Cardiac muscle cell (in vitro differentiated cells and primary cell): ENCODE results near the gene TTC21B. TPM values are rescaled to one million over a fixed set of nuclear protein-coding genes. Genes with fewer than 3 reads are reported as not detected.

Experiments used
- DNase-seq, 2 donors: peaks; one replicate each; pipeline versions ENCODE4 v3.0.0 to v3.0.0-alpha.2; 2010 to 2017; ENCODE audit warnings: low read depth in 1 of 2, low spot score in 1 of 2
- H3K27ac ChIP-seq: fragments of 200-600 bp; sonication (generic); 2 replicates; pipeline ENCODE4 v1.5.1; 2016
- H3K27me3 ChIP-seq: fragments of 200-600 bp; sonication (generic); 2 replicates; pipeline ENCODE4 v1.6.0; 2016; ENCODE audit warnings: control low read depth
- H3K36me3 ChIP-seq: fragments of 200-600 bp; sonication (generic); 2 replicates; pipeline ENCODE4 v1.5.1; 2016; ENCODE audit warnings: control low read depth
- H3K4me1 ChIP-seq: fragments of 200-600 bp; sonication (generic); 2 replicates; pipeline ENCODE4 v1.8.1; 2017; ENCODE audit warnings: low read depth, mild to moderate bottlenecking, mixed run types
- H3K4me3 ChIP-seq: fragments of 200-600 bp; sonication (generic); 2 replicates; pipeline ENCODE4 v1.5.1; 2016; ENCODE audit warnings: mild to moderate bottlenecking
- H3K9me3 ChIP-seq: fragments of 200-600 bp; sonication (generic); 2 replicates; pipeline ENCODE4 v1.5.1; 2017; ENCODE audit warnings: low read depth, mild to moderate bottlenecking, control low read depth
- polyA plus RNA-seq: library from polyadenylated mRNA; unstranded; fragments of >200 nt; fragmentation: Nextera tagmentation; extraction: Ambion mirVana; gene quantifications from 2 replicates; pipeline ENCODE4 v1.2.1, GENCODE V29; 2016
- total RNA-seq: library from RNA; depleted of rRNA; stranded (reverse); fragments of >200 nt; gene quantifications from 2 replicates; pipeline ENCODE4 v1.2.3, GENCODE V29; 2016
- TF ChIP-seq, protein P1 (sequence below): IDR thresholded peaks from 2 replicates; pipeline ENCODE4 v1.5.1; 2012; ENCODE audit warnings: low read depth, mild to moderate bottlenecking, low read length

The TTC21B gene
- total and polyA plus RNA-seq, 2 experiments from 2014 or later = 14.0 to 30.1 TPM

DNA sequence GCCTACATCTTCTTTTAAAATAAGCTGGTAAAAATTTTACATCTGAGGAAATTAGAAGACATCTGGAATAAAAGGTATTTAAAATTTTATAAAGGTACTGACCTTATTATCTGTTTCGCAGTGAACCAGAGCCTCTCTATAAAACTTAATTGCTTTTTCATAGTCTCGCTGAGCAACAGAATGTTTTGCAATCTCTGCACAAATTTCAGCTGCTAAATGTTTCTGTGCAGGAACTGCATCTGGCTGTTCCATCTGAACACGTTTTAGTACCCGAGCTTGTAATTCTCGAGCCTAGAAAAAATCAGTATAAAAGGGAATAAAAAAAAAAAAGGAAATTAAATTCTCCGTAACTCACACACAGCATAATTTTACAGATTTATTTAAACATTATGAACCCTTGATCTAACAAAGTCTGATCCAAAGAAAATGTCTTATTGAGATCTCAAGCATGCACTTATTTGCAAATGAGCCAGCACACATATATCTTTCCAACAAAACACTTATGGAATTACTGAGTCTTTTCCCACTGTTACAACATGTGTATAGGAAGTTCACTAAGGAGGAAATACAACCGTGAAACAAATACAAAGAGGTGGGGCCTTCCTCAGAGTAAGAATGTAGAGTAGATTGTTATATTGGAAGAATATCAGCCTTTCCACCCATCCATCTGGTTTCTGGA, 51.8 kb downstream of the TTC21B start:
- no peaks in the 10 kb centered on the region for H3K27me3 ChIP-seq
- H3K27ac ChIP-seq = no peak overlapping the region
- TF ChIP-seq, protein P1, sequence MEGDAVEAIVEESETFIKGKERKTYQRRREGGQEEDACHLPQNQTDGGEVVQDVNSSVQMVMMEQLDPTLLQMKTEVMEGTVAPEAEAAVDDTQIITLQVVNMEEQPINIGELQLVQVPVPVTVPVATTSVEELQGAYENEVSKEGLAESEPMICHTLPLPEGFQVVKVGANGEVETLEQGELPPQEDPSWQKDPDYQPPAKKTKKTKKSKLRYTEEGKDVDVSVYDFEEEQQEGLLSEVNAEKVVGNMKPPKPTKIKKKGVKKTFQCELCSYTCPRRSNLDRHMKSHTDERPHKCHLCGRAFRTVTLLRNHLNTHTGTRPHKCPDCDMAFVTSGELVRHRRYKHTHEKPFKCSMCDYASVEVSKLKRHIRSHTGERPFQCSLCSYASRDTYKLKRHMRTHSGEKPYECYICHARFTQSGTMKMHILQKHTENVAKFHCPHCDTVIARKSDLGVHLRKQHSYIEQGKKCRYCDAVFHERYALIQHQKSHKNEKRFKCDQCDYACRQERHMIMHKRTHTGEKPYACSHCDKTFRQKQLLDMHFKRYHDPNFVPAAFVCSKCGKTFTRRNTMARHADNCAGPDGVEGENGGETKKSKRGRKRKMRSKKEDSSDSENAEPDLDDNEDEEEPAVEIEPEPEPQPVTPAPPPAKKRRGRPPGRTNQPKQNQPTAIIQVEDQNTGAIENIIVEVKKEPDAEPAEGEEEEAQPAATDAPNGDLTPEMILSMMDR = no peak
- no peak for DNase-seq
- H3K36me3 ChIP-seq = peaks cover 25% of the 10 kb centered on the region
- no peak overlapping the region for H3K4me3 ChIP-seq
- no peaks in the 10 kb centered on the region for H3K9me3 ChIP-seq
- no peaks in the 10 kb centered on the region for H3K4me1 ChIP-seq

DNA sequence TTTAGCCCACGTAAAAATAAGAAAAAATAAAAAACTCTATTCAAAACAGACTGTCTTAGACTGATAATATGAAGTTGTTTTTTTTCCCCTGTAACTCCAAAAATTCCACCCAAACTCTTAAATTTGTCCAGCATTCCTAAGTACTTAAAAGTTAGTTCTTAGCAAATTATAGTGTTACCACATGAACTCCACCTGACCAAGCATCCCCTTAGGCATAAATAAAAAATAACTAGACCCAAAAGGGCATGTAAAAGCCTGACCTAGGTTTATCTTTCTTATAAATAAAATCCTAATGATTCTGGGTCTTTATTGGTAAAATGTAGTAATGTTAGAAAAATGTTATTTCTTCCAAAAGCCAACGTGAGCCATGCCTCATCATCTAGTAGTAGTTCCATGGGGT, 54.3 kb downstream of the TTC21B start:
- DNase-seq = no peak
- no peaks in the 10 kb centered on the region for H3K4me1 ChIP-seq
- peaks cover 25% of the 10 kb centered on the region for H3K36me3 ChIP-seq
- TF ChIP-seq, protein P1 = no peak
- H3K9me3 ChIP-seq = no peaks in the 10 kb centered on the region
- H3K27me3 ChIP-seq = no peaks in the 10 kb centered on the region
- H3K4me3 ChIP-seq = no peak overlapping the region
- H3K27ac ChIP-seq = no peak overlapping the region

DNA sequence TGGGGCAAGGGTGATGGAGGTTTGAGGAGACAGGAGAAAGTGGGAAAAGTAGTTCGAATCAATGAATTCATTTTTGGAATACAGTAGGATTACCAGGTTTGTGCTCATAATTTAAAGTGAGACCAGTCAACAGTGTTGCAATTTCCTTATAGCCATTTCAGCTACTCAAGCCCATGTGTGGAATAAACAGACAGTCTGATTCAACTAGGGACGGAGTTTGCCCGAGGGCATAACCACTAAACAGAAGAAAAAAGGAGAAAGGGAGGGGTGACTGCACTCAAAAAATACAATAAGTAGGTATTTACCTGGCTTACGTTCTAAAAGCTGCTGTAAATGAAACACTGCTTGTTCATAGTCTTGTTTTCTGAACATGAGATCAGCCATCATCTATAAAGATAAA, 55.2 kb downstream of the TTC21B start:
- DNase-seq = no peak
- no peaks in the 10 kb centered on the region for H3K4me1 ChIP-seq
- no peaks in the 10 kb centered on the region for H3K27me3 ChIP-seq
- no peak overlapping the region for H3K27ac ChIP-seq
- peaks cover 25% of the 10 kb centered on the region for H3K36me3 ChIP-seq
- no peak overlapping the region for H3K4me3 ChIP-seq
- TF ChIP-seq, protein P1 = no peak
- no peaks in the 10 kb centered on the region for H3K9me3 ChIP-seq

DNA sequence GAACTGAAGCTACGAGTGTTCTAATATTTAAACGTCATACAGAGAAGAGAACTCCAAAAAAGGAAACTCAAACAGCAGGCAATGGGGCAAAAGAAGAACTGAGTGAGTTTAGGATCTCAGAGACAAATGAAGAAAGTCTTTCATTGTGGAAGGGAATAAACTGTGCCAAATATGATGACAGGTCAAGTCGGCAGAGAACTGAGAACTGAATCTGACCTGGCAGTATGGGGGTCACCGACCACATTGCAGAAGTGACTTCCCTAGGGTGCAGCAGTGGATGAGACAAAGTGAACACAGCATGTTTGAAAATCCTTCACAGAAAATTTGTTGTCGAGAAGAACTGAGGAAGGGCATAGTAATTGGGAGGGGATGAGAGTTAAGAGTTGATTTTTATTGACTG, 55.9 kb downstream of the TTC21B start:
- H3K9me3 ChIP-seq = no peaks in the 10 kb centered on the region
- no peaks in the 10 kb centered on the region for H3K27me3 ChIP-seq
- TF ChIP-seq, protein P1 = no peak
- no peak overlapping the region for H3K27ac ChIP-seq
- no peaks in the 10 kb centered on the region for H3K4me1 ChIP-seq
- H3K4me3 ChIP-seq = no peak overlapping the region
- DNase-seq = no peak
- H3K36me3 ChIP-seq = peaks cover 25% of the 10 kb centered on the region

DNA sequence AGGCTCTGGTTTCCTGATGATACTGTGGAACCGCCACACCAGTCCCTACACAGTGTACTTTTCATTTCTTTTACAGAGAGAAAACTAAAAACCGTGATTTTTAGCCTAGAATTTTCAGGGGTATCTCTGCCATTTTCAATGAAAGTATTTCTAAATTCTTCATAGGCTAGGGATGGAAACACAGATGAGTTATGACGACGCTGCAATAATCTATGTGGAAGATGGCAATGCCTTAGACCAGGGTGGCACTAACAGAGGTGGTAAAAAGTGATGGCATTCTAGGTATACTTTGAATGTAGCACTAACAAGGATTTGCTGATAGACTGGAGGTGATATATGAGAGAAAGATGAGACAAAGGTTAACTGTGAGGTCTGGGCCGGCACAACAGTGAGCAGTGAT, 56.5 kb downstream of the TTC21B start:
- no peak for DNase-seq
- no peaks in the 10 kb centered on the region for H3K27me3 ChIP-seq
- TF ChIP-seq, protein P1 = no peak
- H3K36me3 ChIP-seq = peaks cover 25% of the 10 kb centered on the region
- H3K4me1 ChIP-seq = no peaks in the 10 kb centered on the region
- no peak overlapping the region for H3K4me3 ChIP-seq
- H3K27ac ChIP-seq = no peak overlapping the region
- no peaks in the 10 kb centered on the region for H3K9me3 ChIP-seq
